Ishikawa (cell line): ENCODE results near the gene ZNF292.

Source experiments
- CEBPB ChIP-seq: IDR thresholded peaks from 2 replicates; pipeline ENCODE4 v1.6.1; 2012
- EGR1 ChIP-seq: IDR thresholded peaks from 2 replicates; pipeline ENCODE4 v1.6.1; 2012
- EP300 ChIP-seq: IDR thresholded peaks from 2 replicates; pipeline ENCODE4 v1.6.1; 2012; ENCODE audit warnings: borderline replicate concordance
- FOXM1 ChIP-seq: IDR thresholded peaks from 2 replicates; pipeline ENCODE4 v1.6.1; 2012; ENCODE audit warnings: low read depth, borderline replicate concordance
- NFIC ChIP-seq: IDR thresholded peaks from 2 replicates; pipeline ENCODE4 v1.6.1; 2012
- RAD21 ChIP-seq: IDR thresholded peaks from 2 replicates; pipeline ENCODE4 v1.6.1; 2012; ENCODE audit warnings: low read depth
- TAF1 ChIP-seq: IDR thresholded peaks from 2 replicates; pipeline ENCODE4 v1.6.1; 2012; ENCODE audit warnings: low read depth, mild to moderate bottlenecking
- TCF12 ChIP-seq: IDR thresholded peaks from 2 replicates; pipeline ENCODE4 v1.6.1; 2012; ENCODE audit warnings: low read depth
- TEAD4 ChIP-seq: IDR thresholded peaks from 2 replicates; pipeline ENCODE4 v1.6.1; 2012
- YY1 ChIP-seq: IDR thresholded peaks from 2 replicates; pipeline ENCODE4 v1.6.1; 2012; ENCODE audit warnings: low read depth
- ZBTB7A ChIP-seq: IDR thresholded peaks from 2 replicates; pipeline ENCODE4 v1.6.1; 2012; ENCODE audit warnings: low read depth
- TF ChIP-seq, protein P1 (sequence below): IDR thresholded peaks from 2 replicates; pipeline ENCODE4 v1.6.1; 2012; ENCODE audit warnings: low read depth, mild to moderate bottlenecking
- TF ChIP-seq, protein P2 (sequence below): IDR thresholded peaks from 2 replicates; pipeline ENCODE4 v1.6.1; 2012

GRCh38 chr6:87115402-87116135 is 39.8 kb upstream of the ZNF292 start:
- TF ChIP-seq EP300 = no peak
- no peak for TF ChIP-seq YY1
- TF ChIP-seq CEBPB = no peak
- TF ChIP-seq TAF1 = no peak
- TF ChIP-seq FOXM1 = no peak
- no peak for TF ChIP-seq TCF12
- TF ChIP-seq, protein P1, sequence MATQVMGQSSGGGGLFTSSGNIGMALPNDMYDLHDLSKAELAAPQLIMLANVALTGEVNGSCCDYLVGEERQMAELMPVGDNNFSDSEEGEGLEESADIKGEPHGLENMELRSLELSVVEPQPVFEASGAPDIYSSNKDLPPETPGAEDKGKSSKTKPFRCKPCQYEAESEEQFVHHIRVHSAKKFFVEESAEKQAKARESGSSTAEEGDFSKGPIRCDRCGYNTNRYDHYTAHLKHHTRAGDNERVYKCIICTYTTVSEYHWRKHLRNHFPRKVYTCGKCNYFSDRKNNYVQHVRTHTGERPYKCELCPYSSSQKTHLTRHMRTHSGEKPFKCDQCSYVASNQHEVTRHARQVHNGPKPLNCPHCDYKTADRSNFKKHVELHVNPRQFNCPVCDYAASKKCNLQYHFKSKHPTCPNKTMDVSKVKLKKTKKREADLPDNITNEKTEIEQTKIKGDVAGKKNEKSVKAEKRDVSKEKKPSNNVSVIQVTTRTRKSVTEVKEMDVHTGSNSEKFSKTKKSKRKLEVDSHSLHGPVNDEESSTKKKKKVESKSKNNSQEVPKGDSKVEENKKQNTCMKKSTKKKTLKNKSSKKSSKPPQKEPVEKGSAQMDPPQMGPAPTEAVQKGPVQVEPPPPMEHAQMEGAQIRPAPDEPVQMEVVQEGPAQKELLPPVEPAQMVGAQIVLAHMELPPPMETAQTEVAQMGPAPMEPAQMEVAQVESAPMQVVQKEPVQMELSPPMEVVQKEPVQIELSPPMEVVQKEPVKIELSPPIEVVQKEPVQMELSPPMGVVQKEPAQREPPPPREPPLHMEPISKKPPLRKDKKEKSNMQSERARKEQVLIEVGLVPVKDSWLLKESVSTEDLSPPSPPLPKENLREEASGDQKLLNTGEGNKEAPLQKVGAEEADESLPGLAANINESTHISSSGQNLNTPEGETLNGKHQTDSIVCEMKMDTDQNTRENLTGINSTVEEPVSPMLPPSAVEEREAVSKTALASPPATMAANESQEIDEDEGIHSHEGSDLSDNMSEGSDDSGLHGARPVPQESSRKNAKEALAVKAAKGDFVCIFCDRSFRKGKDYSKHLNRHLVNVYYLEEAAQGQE = no peak
- TF ChIP-seq RAD21 = no peak
- TF ChIP-seq ZBTB7A = no peak
- TF ChIP-seq EGR1 = no peak
- no peak for TF ChIP-seq TEAD4
- TF ChIP-seq NFIC = no peak
- TF ChIP-seq, protein P2, sequence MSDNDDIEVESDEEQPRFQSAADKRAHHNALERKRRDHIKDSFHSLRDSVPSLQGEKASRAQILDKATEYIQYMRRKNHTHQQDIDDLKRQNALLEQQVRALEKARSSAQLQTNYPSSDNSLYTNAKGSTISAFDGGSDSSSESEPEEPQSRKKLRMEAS = no peak
